Panc1 (cell line): ENCODE data around the gene NDUFAF7.

Experiments used
- POLR2AphosphoS5 ChIP-seq: IDR thresholded peaks from 2 replicates; pipeline ENCODE4 v1.6.1; 2012; ENCODE audit warnings: mild to moderate bottlenecking, low read depth, low read length, moderate library complexity
- SIN3A ChIP-seq: IDR thresholded peaks from 2 replicates; pipeline ENCODE4 v1.6.1; 2012; ENCODE audit warnings: low read depth, mild to moderate bottlenecking, low read length, moderate library complexity, borderline replicate concordance; ENCODE audit not compliant: insufficient read depth
- TF ChIP-seq, protein P1 (sequence below): fragments of 450-650 bp; IDR thresholded peaks from 2 replicates; pipeline ENCODE4 v1.5.1; 2017; ENCODE audit warnings: mild to moderate bottlenecking
- TF ChIP-seq, protein P2 (sequence below), 2 experiments: IDR thresholded peaks; 2 replicates each; pipeline ENCODE4 v1.6.1; 2011 to 2012; ENCODE audit warnings: low read depth in 2 of 2, control low read depth in 1 of 2, low read length in 1 of 2, mild to moderate bottlenecking in 1 of 2, moderate library complexity in 1 of 2; ENCODE audit not compliant: insufficient read depth in 1 of 2

DNA sequence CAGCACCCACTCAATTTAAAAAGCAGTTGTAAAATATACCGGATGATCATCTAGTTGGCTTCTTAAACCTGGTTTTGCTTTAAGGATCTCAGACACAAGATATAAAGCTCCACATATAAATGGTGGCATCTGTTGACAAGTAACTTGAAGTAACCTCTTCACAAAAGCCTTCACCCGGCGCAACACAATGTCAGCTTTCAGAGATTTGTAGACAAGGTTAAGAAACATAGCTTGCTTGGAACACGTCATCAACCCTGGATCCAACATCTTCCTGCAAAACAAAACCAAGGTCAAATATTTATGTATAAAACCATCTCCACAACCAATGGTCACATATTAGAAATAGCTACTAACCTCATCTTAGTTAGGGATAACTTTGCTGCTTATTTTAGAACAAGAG is 8.3 kb upstream of the NDUFAF7 start:
- TF ChIP-seq, protein P1, sequence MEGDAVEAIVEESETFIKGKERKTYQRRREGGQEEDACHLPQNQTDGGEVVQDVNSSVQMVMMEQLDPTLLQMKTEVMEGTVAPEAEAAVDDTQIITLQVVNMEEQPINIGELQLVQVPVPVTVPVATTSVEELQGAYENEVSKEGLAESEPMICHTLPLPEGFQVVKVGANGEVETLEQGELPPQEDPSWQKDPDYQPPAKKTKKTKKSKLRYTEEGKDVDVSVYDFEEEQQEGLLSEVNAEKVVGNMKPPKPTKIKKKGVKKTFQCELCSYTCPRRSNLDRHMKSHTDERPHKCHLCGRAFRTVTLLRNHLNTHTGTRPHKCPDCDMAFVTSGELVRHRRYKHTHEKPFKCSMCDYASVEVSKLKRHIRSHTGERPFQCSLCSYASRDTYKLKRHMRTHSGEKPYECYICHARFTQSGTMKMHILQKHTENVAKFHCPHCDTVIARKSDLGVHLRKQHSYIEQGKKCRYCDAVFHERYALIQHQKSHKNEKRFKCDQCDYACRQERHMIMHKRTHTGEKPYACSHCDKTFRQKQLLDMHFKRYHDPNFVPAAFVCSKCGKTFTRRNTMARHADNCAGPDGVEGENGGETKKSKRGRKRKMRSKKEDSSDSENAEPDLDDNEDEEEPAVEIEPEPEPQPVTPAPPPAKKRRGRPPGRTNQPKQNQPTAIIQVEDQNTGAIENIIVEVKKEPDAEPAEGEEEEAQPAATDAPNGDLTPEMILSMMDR = no peak
- TF ChIP-seq POLR2AphosphoS5 (no peak), SIN3A (no peak)
- TF ChIP-seq, protein P2, sequence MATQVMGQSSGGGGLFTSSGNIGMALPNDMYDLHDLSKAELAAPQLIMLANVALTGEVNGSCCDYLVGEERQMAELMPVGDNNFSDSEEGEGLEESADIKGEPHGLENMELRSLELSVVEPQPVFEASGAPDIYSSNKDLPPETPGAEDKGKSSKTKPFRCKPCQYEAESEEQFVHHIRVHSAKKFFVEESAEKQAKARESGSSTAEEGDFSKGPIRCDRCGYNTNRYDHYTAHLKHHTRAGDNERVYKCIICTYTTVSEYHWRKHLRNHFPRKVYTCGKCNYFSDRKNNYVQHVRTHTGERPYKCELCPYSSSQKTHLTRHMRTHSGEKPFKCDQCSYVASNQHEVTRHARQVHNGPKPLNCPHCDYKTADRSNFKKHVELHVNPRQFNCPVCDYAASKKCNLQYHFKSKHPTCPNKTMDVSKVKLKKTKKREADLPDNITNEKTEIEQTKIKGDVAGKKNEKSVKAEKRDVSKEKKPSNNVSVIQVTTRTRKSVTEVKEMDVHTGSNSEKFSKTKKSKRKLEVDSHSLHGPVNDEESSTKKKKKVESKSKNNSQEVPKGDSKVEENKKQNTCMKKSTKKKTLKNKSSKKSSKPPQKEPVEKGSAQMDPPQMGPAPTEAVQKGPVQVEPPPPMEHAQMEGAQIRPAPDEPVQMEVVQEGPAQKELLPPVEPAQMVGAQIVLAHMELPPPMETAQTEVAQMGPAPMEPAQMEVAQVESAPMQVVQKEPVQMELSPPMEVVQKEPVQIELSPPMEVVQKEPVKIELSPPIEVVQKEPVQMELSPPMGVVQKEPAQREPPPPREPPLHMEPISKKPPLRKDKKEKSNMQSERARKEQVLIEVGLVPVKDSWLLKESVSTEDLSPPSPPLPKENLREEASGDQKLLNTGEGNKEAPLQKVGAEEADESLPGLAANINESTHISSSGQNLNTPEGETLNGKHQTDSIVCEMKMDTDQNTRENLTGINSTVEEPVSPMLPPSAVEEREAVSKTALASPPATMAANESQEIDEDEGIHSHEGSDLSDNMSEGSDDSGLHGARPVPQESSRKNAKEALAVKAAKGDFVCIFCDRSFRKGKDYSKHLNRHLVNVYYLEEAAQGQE (IDR thresholded peaks at IDR 0.05; ENCODE audit: insufficient read depth in 1 of 2, low read depth in 2 of 2, low read length in 1 of 2) = no peak
